ENCODE results near the gene INPPL1.

Gene INPPL1

GRCh38 chr11:72244361-72245262 lies 20.0 kb downstream of the INPPL1 start:
- H3K27ac ChIP-seq, result no peak overlapping the region
- TF ChIP-seq CTCF (conservative IDR thresholded peaks at IDR 0.05), result no peak

- H3K27ac ChIP-seq, result no peak overlapping the region
- no peak for TF ChIP-seq CTCF (conservative IDR thresholded peaks at IDR 0.05)
Observed at GRCh38 chr11:72245263-72245816, 20.8 kb downstream of the INPPL1 start.

GRCh38 chr11:72247584-72247983 lies 23.0 kb downstream of the INPPL1 start:
- TF ChIP-seq CTCF (conservative IDR thresholded peaks at IDR 0.05), result no peak
- H3K27ac ChIP-seq, result no peak overlapping the region

GRCh38 chr11:72249961-72250360 lies 25.4 kb downstream of the INPPL1 start:
- TF ChIP-seq CTCF (conservative IDR thresholded peaks at IDR 0.05), result no peak

GRCh38 chr11:72250661-72251464 lies 26.3 kb downstream of the INPPL1 start:
- TF ChIP-seq CTCF (conservative IDR thresholded peaks at IDR 0.05), result no peak

More at GRCh38 chr11:72249961-72250360, 25.4 kb downstream of the INPPL1 start:
- H3K27ac ChIP-seq, result no peak overlapping the region

GRCh38 chr11:72251614-72252013 lies 27.0 kb downstream of the INPPL1 start:
- TF ChIP-seq CTCF (conservative IDR thresholded peaks at IDR 0.05), result no peak

More at GRCh38 chr11:72250661-72251464, 26.3 kb downstream of the INPPL1 start:
- no peak overlapping the region for H3K27ac ChIP-seq

GRCh38 chr11:72253392-72253791 lies 28.8 kb downstream of the INPPL1 start:
- no peak overlapping the region for H3K27ac ChIP-seq
- TF ChIP-seq CTCF (conservative IDR thresholded peaks at IDR 0.05), result no peak

More at GRCh38 chr11:72251614-72252013, 27.0 kb downstream of the INPPL1 start:
- no peak overlapping the region for H3K27ac ChIP-seq

Measured in VCaP (cell line).